HepG2 (cell line): ENCODE measurements around the gene ZNF12.
"Not testable (repeated sequence)": the region's sequence is repeated elsewhere in the genome, so short reads cannot be mapped to it uniquely, and the experiment has no call there.

ENCODE experiments used
- CREB1 ChIP-seq, 2 experiments: fragments of 450-650 bp in 1 of 2; IDR thresholded peaks; 2 replicates each; pipeline ENCODE4 v1.6.1; 2016 to 2017; ENCODE audit warnings: control low read depth in 1 of 2, mild to moderate bottlenecking in 1 of 2, missing compliant biosample characterization in 1 of 2, missing genetic modification characterization in 1 of 2
- MXI1 ChIP-seq: IDR thresholded peaks from 3 replicates; pipeline ENCODE4 v1.6.1; 2012; ENCODE audit warnings: low read depth, low read length, inconsistent platforms, borderline replicate concordance
- NR2F1 ChIP-seq, 2 experiments: fragments of 450-650 bp in 1 of 2; formaldehyde crosslinking in 1 of 2; IDR thresholded peaks; 2 replicates each; pipeline versions ENCODE4 v1.5.0 to v1.6.1; 2016 to 2020; ENCODE audit warnings: mild to moderate bottlenecking in 1 of 2, missing compliant biosample characterization in 1 of 2, missing genetic modification reagents in 1 of 2, moderate library complexity in 1 of 2
- POLR2A ChIP-seq, 2 experiments: IDR thresholded peaks; 2 replicates each; pipeline ENCODE4 v1.6.1; 2011; ENCODE audit warnings: low read depth in 2 of 2, low read length in 2 of 2, mild to moderate bottlenecking in 1 of 2, moderate library complexity in 1 of 2; ENCODE audit not compliant: insufficient read depth in 1 of 2
- SP1 ChIP-seq, 2 experiments: fragments of 450-650 bp in 1 of 2; sonication (generic) in 1 of 2; formaldehyde crosslinking in 1 of 2; IDR thresholded peaks; 2 replicates each; pipeline versions ENCODE4 v1.4.0 to v1.6.1; 2016 to 2020; ENCODE audit warnings: missing genetic modification reagents in 1 of 2
- SUZ12 ChIP-seq: fragments of 150-350 bp; IDR thresholded peaks from 2 replicates; pipeline ENCODE4 v1.6.1; 2014; ENCODE audit warnings: low read depth, low read length
- ZBTB21 ChIP-seq: sonication (generic); formaldehyde crosslinking; IDR thresholded peaks from 2 replicates; pipeline ENCODE4 v1.4.0; 2020; ENCODE audit warnings: missing genetic modification reagents
- TF ChIP-seq, protein P1 (sequence below): sonication (generic); formaldehyde crosslinking; IDR thresholded peaks from 2 replicates; pipeline ENCODE4 v1.5.0; 2020; ENCODE audit warnings: mild to moderate bottlenecking, missing genetic modification reagents, moderate library complexity
- TF ChIP-seq, protein P2 (sequence below): IDR thresholded peaks from 2 replicates; pipeline ENCODE4 v1.6.1; 2016; ENCODE audit warnings: low read depth, control low read depth

DNA sequence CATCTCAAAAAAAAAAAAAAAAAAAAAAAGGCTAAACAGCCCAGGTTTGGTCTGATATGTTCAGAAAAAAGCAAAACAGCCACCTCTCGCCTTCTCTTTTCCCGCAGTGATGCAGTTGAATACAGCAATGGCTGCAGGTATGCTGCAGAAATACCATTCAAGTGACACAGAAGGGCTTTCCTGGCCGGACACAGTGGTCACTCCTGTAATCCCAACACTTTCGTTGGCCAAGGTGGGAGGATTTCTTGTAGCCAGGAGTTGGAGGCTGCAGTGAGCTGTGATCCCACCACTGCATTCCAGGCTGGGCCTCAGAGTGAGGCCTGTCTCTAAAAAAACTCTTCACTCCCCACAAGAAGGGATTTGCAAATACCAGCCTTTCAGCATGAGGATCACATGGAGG lies 17.6 kb upstream of the ZNF12 start:
- not testable (repeated sequence) for TF ChIP-seq POLR2A (IDR thresholded peaks at IDR 0.05; ENCODE audit: insufficient read depth in 1 of 2, low read depth in 2 of 2, low read length in 2 of 2); CREB1 (IDR thresholded peaks at IDR 0.05); CREB1 (CRISPR knock-in tag; IDR thresholded peaks at IDR 0.05); NR2F1 (CRISPR knock-in tag; IDR thresholded peaks at IDR 0.05); MXI1; ZBTB21 (CRISPR knock-in tag); SUZ12; SP1 (IDR thresholded peaks at IDR 0.05); SP1 (CRISPR knock-in tag; IDR thresholded peaks at IDR 0.05)
- TF ChIP-seq, protein P1, sequence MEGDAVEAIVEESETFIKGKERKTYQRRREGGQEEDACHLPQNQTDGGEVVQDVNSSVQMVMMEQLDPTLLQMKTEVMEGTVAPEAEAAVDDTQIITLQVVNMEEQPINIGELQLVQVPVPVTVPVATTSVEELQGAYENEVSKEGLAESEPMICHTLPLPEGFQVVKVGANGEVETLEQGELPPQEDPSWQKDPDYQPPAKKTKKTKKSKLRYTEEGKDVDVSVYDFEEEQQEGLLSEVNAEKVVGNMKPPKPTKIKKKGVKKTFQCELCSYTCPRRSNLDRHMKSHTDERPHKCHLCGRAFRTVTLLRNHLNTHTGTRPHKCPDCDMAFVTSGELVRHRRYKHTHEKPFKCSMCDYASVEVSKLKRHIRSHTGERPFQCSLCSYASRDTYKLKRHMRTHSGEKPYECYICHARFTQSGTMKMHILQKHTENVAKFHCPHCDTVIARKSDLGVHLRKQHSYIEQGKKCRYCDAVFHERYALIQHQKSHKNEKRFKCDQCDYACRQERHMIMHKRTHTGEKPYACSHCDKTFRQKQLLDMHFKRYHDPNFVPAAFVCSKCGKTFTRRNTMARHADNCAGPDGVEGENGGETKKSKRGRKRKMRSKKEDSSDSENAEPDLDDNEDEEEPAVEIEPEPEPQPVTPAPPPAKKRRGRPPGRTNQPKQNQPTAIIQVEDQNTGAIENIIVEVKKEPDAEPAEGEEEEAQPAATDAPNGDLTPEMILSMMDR (CRISPR knock-in tag), result not testable (repeated sequence)
- TF ChIP-seq, protein P2, sequence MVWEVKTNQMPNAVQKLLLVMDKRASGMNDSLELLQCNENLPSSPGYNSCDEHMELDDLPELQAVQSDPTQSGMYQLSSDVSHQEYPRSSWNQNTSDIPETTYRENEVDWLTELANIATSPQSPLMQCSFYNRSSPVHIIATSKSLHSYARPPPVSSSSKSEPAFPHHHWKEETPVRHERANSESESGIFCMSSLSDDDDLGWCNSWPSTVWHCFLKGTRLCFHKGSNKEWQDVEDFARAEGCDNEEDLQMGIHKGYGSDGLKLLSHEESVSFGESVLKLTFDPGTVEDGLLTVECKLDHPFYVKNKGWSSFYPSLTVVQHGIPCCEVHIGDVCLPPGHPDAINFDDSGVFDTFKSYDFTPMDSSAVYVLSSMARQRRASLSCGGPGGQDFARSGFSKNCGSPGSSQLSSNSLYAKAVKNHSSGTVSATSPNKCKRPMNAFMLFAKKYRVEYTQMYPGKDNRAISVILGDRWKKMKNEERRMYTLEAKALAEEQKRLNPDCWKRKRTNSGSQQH (CRISPR knock-in tag), result not testable (repeated sequence)
